ENCODE results near the gene TAGLN.

- TF ChIP-seq EZH2 (IDR thresholded peaks at IDR 0.05; ENCODE audit: insufficient read depth, poor library complexity, severe bottlenecking) (no peak), EZH2phosphoT487 (IDR thresholded peaks at IDR 0.05; ENCODE audit: insufficient read depth, low read depth) (no peak)
Observed at GRCh38 chr11:117229411-117229810, 30.2 kb downstream of the TAGLN start.
